Nephron progenitor cell (in vitro differentiated cells): Measurements from ENCODE around the gene DVL3.

ENCODE experiments used
- DNase-seq: peaks from one replicate; pipeline ENCODE4 v3.0.0; 2021
- H3K27ac Mint-ChIP-seq: 2 replicates; pipeline ENCODE4 v1.8.0; 2021; ENCODE audit warnings: mild to moderate bottlenecking, moderate library complexity, mixed read lengths
- H3K27me3 Mint-ChIP-seq: 2 replicates; pipeline ENCODE4 v1.8.0; 2021; ENCODE audit warnings: mild to moderate bottlenecking, low read depth, mixed read lengths; ENCODE audit not compliant: poor library complexity
- H3K36me3 Mint-ChIP-seq: 2 replicates; pipeline ENCODE4 v1.8.0; 2021; ENCODE audit warnings: low read depth, mixed read lengths
- H3K4me1 Mint-ChIP-seq: 2 replicates; pipeline ENCODE4 v1.8.0; 2021; ENCODE audit warnings: mixed read lengths
- H3K4me3 Mint-ChIP-seq: 2 replicates; pipeline ENCODE4 v1.8.0; 2021; ENCODE audit warnings: mild to moderate bottlenecking, moderate library complexity, mixed read lengths
- H3K9me3 Mint-ChIP-seq: 2 replicates; pipeline ENCODE4 v1.8.0; 2021; ENCODE audit warnings: mild to moderate bottlenecking, moderate library complexity, mixed read lengths
- CTCF ChIP-seq: fragments of 200-600 bp; sonication (generic); IDR thresholded peaks from 2 replicates; pipeline ENCODE4 v1.5.0; 2021; ENCODE audit warnings: antibody characterized with exemption

The DVL3 gene

GRCh38 chr3:184172681-184173373 lies 17.6 kb downstream of the DVL3 start:
- no peak overlapping the region for H3K27ac Mint-ChIP-seq

GRCh38 chr3:184173374-184173722 lies 18.2 kb downstream of the DVL3 start:
- Mint-ChIP-seq H3K27ac (peak overlapping the region; percentile 51), H3K36me3 (peaks cover 35% of the 10 kb centered on the region), H3K4me1 (peaks cover 46% of the 10 kb centered on the region), H3K4me3 (no peak overlapping the region), H3K9me3 (no peaks in the 10 kb centered on the region), H3K27me3 (peaks cover 4% of the 10 kb centered on the region)
- no peak for DNase-seq
- TF ChIP-seq CTCF: no peak

More at GRCh38 chr3:184172681-184173373, 17.6 kb downstream of the DVL3 start:
- Mint-ChIP-seq H3K4me3 (no peak overlapping the region), H3K36me3 (peaks cover 31% of the 10 kb centered on the region), H3K9me3 (no peaks in the 10 kb centered on the region), H3K4me1 (peaks cover 41% of the 10 kb centered on the region), H3K27me3 (peaks cover 4% of the 10 kb centered on the region)
- DNase-seq: no peak
- TF ChIP-seq CTCF: no peak

DNA sequence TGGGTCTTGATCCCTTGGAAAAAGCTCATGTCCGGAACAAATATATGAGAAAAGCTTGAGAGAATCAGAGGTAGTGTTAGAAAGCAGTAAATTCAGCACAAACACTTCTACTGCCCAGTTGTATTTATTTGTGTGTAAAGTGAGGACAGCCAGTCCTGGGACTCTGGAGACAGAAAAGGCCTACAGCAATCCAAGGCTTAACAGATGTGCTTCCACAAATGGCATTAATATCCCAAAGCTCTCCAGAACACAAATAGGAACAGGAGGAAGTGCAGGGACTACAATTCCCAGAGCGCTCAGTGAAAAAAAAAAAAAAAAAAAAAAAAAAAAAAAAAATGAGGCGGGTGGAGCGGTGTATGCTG lies 19.1 kb downstream of the DVL3 start:
- no peak for DNase-seq
- TF ChIP-seq CTCF: no peak
- Mint-ChIP-seq H3K27ac (no peak overlapping the region), H3K4me1 (peaks cover 47% of the 10 kb centered on the region), H3K4me3 (peak overlapping the region; percentile 99), H3K27me3 (peaks cover 4% of the 10 kb centered on the region), H3K9me3 (no peaks in the 10 kb centered on the region), H3K36me3 (peaks cover 38% of the 10 kb centered on the region)

- H3K27me3 Mint-ChIP-seq: peaks cover 4% of the 10 kb centered on the region
- no peaks in the 10 kb centered on the region for H3K9me3 Mint-ChIP-seq
- peak within 1 kb of the TSS; percentile 99 for H3K4me3 Mint-ChIP-seq
- H3K27ac Mint-ChIP-seq: peak within 1 kb of the TSS; percentile 98
- TF ChIP-seq CTCF: no peak
- H3K36me3 Mint-ChIP-seq: peaks cover 42% of the 10 kb centered on the region
- H3K4me1 Mint-ChIP-seq: peaks cover 47% of the 10 kb centered on the region
- peak; percentile 98 for DNase-seq
Measured at GRCh38 chr3:184174646-184175492, 19.7 kb downstream of the DVL3 start, which contains the start of gene AP2M1. AP2M1 (plus strand) TSS chr3:184174855; CDS start chr3:184176994, 2,139 bp downstream.

- Mint-ChIP-seq H3K4me3 (peak overlapping the region; percentile 99), H3K27me3 (peaks cover 4% of the 10 kb centered on the region), H3K4me1 (peaks cover 47% of the 10 kb centered on the region), H3K36me3 (peaks cover 48% of the 10 kb centered on the region), H3K9me3 (no peaks in the 10 kb centered on the region), H3K27ac (peak overlapping the region; percentile 98)
- no peak for TF ChIP-seq CTCF
- no peak for DNase-seq
Measured at GRCh38 chr3:184175506-184175905, 20.3 kb downstream of the DVL3 start.
